Measurements from ENCODE around the gene C1orf146. TPM values are rescaled to one million over a fixed set of nuclear protein-coding genes. Genes with fewer than 3 reads are reported as not detected.
"Not testable (repeated sequence)": the region's sequence is repeated elsewhere in the genome, so short reads cannot be mapped to it uniquely, and the experiment has no call there.

Gene C1orf146
- total RNA-seq, 2 donors from 2014 or later = not detected

DNA sequence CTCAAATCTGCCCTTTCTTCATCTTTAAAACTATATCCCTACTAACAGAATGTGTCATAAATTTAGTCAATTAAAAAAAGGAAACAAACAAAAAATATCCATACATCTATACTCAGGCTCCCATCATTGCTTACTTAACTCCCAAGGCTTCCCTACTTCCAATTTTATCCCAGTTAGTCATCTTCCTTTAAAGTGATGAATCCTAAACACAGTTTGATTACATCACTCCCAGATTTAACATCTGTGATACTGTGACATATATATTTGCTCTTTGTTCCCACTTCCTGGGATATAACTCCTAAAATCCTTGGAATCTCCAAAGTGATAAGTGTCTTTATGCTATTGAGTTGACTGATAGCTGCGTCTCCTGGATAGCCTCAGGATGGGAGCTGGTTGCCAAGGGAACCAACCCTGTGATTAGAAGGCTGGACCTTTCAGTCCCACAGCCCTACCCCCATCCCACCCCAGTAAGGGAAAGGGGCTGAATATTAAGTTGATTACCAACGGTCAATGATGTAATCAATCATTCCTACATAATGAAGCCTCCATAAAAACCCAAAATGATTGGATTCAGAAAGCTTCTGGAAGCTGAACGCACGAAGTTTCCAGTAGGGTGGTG, 59.5 kb downstream of the C1orf146 start:
- no peak overlapping the region for H3K4me3 ChIP-seq (ENCODE audit: low read length)
- no peaks in the 10 kb centered on the region for H3K27me3 ChIP-seq (ENCODE audit: control insufficient read depth, insufficient read depth, low read length, poor library complexity, severe bottlenecking)
- no peaks in the 10 kb centered on the region for H3K9me3 Mint-ChIP-seq
- H3K4me1 ChIP-seq (ENCODE audit: control insufficient read depth, insufficient read depth, low read length) = no peaks in the 10 kb centered on the region
- WGBS, 2 experiments (ENCODE audit: insufficient coverage in 1 of 2, insufficient read length in 1 of 2) = 73 to 95% methylated on average over 2 to 4 of the region's 4 CpGs
- H3K36me3 ChIP-seq (ENCODE audit: control insufficient read depth, insufficient read depth, low read length) = peaks cover 36% of the 10 kb centered on the region
- TF ChIP-seq, protein P1, sequence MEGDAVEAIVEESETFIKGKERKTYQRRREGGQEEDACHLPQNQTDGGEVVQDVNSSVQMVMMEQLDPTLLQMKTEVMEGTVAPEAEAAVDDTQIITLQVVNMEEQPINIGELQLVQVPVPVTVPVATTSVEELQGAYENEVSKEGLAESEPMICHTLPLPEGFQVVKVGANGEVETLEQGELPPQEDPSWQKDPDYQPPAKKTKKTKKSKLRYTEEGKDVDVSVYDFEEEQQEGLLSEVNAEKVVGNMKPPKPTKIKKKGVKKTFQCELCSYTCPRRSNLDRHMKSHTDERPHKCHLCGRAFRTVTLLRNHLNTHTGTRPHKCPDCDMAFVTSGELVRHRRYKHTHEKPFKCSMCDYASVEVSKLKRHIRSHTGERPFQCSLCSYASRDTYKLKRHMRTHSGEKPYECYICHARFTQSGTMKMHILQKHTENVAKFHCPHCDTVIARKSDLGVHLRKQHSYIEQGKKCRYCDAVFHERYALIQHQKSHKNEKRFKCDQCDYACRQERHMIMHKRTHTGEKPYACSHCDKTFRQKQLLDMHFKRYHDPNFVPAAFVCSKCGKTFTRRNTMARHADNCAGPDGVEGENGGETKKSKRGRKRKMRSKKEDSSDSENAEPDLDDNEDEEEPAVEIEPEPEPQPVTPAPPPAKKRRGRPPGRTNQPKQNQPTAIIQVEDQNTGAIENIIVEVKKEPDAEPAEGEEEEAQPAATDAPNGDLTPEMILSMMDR (conservative IDR thresholded peaks at IDR 0.05) = no peak
- no peak overlapping the region for H3K27ac ChIP-seq (ENCODE audit: low read depth, low read length)
- no peaks in the 10 kb centered on the region for H3K9me3 ChIP-seq (ENCODE audit: control insufficient read depth, low read length)
- no peaks in the 10 kb centered on the region for H3K27me3 Mint-ChIP-seq (ENCODE audit: insufficient read depth)
- peaks cover 57% of the 10 kb centered on the region for H3K36me3 Mint-ChIP-seq (ENCODE audit: low read depth)
- H3K9ac ChIP-seq (ENCODE audit: extremely low read depth, low read length, poor library complexity, severe bottlenecking) = no peak overlapping the region
- no peak overlapping the region for H3K27ac Mint-ChIP-seq
- H3K4me3 Mint-ChIP-seq = no peak overlapping the region
- DNase-seq = no peak
- H3K4me1 Mint-ChIP-seq = no peaks in the 10 kb centered on the region

DNA sequence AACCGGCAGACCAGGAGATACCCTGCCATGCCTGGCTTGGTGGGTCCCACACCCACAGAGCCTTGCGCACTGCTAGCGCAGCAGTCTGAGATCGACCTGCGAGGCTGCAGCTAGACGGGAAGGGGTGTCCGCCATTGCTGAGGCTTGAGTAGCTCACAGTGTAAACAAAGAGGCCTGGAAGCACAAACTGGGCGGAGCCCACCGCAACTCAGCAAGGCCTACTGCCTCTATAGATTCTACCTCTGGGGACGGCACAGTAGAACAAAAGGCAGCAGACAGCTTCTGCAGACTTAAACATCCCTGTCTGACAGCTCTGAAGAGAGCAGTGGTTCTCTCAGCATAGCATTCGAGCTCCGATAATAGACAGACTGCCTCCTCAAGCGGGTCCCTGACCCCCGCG, 62.1 kb downstream of the C1orf146 start:
- H3K36me3 Mint-ChIP-seq (ENCODE audit: low read depth) = peaks cover 69% of the 10 kb centered on the region
- H3K9me3 ChIP-seq (ENCODE audit: control insufficient read depth, low read length); H3K9ac ChIP-seq (ENCODE audit: extremely low read depth, low read length, poor library complexity, severe bottlenecking); H3K4me1 ChIP-seq (ENCODE audit: control insufficient read depth, insufficient read depth, low read length); H3K27ac Mint-ChIP-seq; H3K4me3 Mint-ChIP-seq; H3K27ac ChIP-seq (ENCODE audit: low read depth, low read length); H3K4me1 Mint-ChIP-seq; H3K27me3 ChIP-seq (ENCODE audit: control insufficient read depth, insufficient read depth, low read length, poor library complexity, severe bottlenecking); H3K9me3 Mint-ChIP-seq; H3K27me3 Mint-ChIP-seq (ENCODE audit: insufficient read depth); H3K4me3 ChIP-seq (ENCODE audit: low read length); DNase-seq: not testable (repeated sequence)
- H3K36me3 ChIP-seq (ENCODE audit: control insufficient read depth, insufficient read depth, low read length) = peaks cover 24% of the 10 kb centered on the region
- 90 to 95% methylated on average over 10 to 15 of the region's 15 CpGs for WGBS, 2 experiments (ENCODE audit: insufficient coverage in 1 of 2, insufficient read length in 1 of 2)

DNA sequence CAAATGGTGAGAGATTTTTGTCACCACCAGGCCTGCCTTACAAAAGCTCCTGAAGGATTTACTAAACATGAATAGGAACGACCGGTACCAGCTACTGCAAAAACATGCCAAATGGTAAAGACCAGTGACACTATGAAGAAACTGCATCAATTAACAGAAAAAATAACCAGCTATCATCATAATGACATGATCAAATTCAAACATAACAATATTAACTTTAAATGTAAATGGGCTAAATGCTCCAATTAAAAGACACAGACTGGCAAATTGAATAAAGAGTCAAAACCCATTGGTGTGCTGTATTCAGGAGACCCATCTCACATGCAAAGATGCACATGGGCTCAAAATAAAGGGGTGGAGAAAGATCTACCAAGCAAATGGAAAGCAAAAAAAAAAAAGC, 63.7 kb downstream of the C1orf146 start:
- peaks cover 29% of the 10 kb centered on the region for H3K36me3 ChIP-seq (ENCODE audit: control insufficient read depth, insufficient read depth, low read length)
- H3K27ac Mint-ChIP-seq; DNase-seq; H3K27me3 Mint-ChIP-seq (ENCODE audit: insufficient read depth); H3K27me3 ChIP-seq (ENCODE audit: control insufficient read depth, insufficient read depth, low read length, poor library complexity, severe bottlenecking); H3K9ac ChIP-seq (ENCODE audit: extremely low read depth, low read length, poor library complexity, severe bottlenecking); H3K4me3 Mint-ChIP-seq; H3K27ac ChIP-seq (ENCODE audit: low read depth, low read length); H3K4me1 ChIP-seq (ENCODE audit: control insufficient read depth, insufficient read depth, low read length); H3K9me3 Mint-ChIP-seq; H3K9me3 ChIP-seq (ENCODE audit: control insufficient read depth, low read length); H3K4me1 Mint-ChIP-seq; H3K4me3 ChIP-seq (ENCODE audit: low read length): not testable (repeated sequence)
- WGBS, 2 experiments (ENCODE audit: insufficient coverage in 1 of 2, insufficient read length in 1 of 2) = 95% methylated on average over 2 of the region's 2 CpGs; no CpG with 5 or more reads in 1 of the 2 experiments
- H3K36me3 Mint-ChIP-seq (ENCODE audit: low read depth) = peaks cover 84% of the 10 kb centered on the region

DNA sequence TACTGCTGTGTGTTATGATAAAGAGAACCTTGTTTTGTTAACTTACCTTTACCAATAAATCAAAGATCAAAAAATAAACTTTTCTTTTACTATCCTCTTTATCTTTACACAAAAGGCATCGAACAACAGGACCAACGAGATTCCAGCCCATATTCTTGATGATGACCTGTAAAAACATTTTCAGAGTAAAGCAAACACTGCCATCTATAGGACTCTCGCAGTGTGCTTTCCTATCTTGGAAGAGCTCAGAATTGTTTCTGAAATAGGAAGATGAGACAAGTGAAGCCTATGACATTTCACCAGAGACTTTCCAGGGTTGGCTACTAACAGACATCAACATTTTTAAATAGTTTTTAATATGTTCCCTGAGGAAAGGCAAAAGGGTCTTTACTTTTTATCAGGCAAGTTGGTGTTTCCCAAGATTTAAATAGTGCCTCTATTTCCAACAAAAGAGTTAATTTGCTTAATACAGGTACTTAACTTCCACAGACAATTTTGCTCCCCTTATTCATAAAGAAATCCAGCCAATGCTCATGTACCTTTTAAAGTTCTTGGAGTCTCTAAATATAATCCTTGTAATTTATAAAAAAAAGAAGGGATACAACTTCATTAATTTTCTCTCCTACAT, 73.8 kb downstream of the C1orf146 start:
- WGBS, 2 experiments (ENCODE audit: insufficient coverage in 1 of 2, insufficient read length in 1 of 2) = 66 to 90% methylated on average over 2 to 3 of the region's 3 CpGs
- H3K9me3 ChIP-seq (ENCODE audit: control insufficient read depth, low read length) = no peaks in the 10 kb centered on the region
- H3K27me3 ChIP-seq (ENCODE audit: control insufficient read depth, insufficient read depth, low read length, poor library complexity, severe bottlenecking) = no peaks in the 10 kb centered on the region
- H3K36me3 ChIP-seq (ENCODE audit: control insufficient read depth, insufficient read depth, low read length) = peaks cover 62% of the 10 kb centered on the region
- TF ChIP-seq, protein P1 (conservative IDR thresholded peaks at IDR 0.05) = peak; percentile 81
- no peak overlapping the region for H3K9ac ChIP-seq (ENCODE audit: extremely low read depth, low read length, poor library complexity, severe bottlenecking)
- Mint-ChIP-seq H3K9me3 (no peaks in the 10 kb centered on the region), H3K27me3 (ENCODE audit: insufficient read depth) (no peaks in the 10 kb centered on the region), H3K4me3 (no peak overlapping the region), H3K4me1 (peaks cover 4% of the 10 kb centered on the region), H3K27ac (no peak overlapping the region), H3K36me3 (ENCODE audit: low read depth) (peaks cover 69% of the 10 kb centered on the region)
- H3K4me3 ChIP-seq (ENCODE audit: low read length) = no peak overlapping the region
- DNase-seq = peak; percentile 53
- H3K27ac ChIP-seq (ENCODE audit: low read depth, low read length) = no peak overlapping the region
- no peaks in the 10 kb centered on the region for H3K4me1 ChIP-seq (ENCODE audit: control insufficient read depth, insufficient read depth, low read length)

Other genes starting within 250 kb of the C1orf146 start
- under 1 TPM; 0.40 to 0.73 TPM for gene EPHX4, start 187.9 kb upstream of the C1orf146 start, total RNA-seq
- under 1 TPM in 1 of 2 donors, not detected in 1; 0.37 TPM for gene SETSIP, start 142.5 kb upstream of the C1orf146 start, total RNA-seq
- gene BTBD8, start 137.6 kb upstream of the C1orf146 start, total RNA-seq = 1 to 10 TPM; 6.8 to 8.1 TPM
- gene GLMN, start 81.1 kb downstream of the C1orf146 start, total RNA-seq = 10 to 100 TPM; 27.2 to 27.7 TPM
- 10 to 100 TPM; 38.6 to 43.7 TPM for gene RPAP2, start 81.1 kb downstream of the C1orf146 start, total RNA-seq

All from endodermal cell (in vitro differentiated cells).